Fibroblast of skin of back (primary cell): ENCODE data around the gene WDFY4.

ENCODE experiments used
- DNase-seq: peaks from one replicate; pipeline ENCODE4 v3.0.0-alpha.2; 2013

WDFY4 gene

GRCh38 chr10:48820231-48820630 is 135.6 kb downstream of the WDFY4 start:
- no peak for DNase-seq

GRCh38 chr10:48820699-48821098 is 136.0 kb downstream of the WDFY4 start:
- DNase-seq: no peak

- no peak for DNase-seq
These were observed 136.4 kb downstream of the WDFY4 start for GRCh38 chr10:48821111-48821510.

DNA sequence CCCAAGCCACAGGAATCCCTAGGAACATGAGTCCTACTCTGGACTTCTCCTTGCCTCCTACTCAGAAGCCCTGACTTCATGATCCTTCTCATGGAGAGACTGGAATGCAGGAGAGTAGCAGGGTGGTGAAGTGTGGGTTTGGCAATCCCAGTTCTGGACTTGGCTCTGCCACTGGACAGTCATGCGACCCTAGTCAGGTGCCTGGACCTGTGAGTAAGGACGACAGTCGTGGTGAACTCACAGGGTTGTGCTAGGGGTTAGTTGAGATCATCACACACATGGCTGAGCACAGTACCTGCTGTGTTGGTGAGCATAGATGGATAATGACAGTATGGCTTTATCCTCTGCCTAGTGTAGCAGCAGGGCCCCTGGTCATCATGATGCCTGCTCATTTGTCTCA is 137.0 kb downstream of the WDFY4 start:
- DNase-seq: no peak

- no peak for DNase-seq
These were observed 149.0 kb downstream of the WDFY4 start for GRCh38 chr10:48833674-48834073.

- DNase-seq: no peak
These were observed 149.7 kb downstream of the WDFY4 start for GRCh38 chr10:48834189-48834965.

DNA sequence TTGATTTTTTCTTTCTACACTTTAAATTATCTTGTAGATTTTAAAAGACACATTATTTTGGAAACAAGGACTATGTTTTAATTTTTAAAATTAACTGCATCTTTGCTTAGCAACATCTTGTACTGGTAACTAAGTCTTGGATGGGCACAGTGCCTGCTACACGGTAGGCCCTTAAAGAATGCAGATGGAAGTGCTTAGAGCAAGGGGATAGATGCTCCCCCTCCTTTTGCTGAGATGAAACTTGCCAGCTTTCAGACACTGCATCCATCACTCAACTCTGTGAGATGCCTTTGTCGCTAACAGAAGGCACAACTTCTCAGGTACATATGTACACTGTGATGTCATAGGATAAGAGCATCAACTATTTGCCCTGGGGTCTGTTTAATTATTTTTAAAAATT is 151.1 kb downstream of the WDFY4 start:
- no peak for DNase-seq

DNA sequence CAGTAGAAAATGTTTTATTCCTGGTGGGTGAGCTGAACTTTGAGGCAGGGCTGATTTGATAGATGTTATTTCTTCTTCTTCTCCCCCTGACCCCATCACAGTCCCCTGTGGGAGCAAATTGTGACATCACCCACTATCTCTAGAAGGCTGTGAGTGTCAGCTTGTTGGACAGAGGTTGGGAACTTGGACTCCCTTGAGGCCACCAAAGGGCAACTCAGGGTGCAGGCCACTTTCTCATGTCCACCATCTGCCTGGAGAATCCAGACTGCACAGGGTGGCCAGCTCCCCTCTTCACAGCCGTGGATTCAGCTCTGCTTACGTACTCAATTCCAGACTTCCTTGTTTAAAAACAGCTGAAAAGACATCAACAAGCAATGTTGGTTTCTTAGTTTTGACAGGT is 151.9 kb downstream of the WDFY4 start:
- no peak for DNase-seq

- DNase-seq: no peak
These were observed 154.2 kb downstream of the WDFY4 start for GRCh38 chr10:48838834-48839233.

DNA sequence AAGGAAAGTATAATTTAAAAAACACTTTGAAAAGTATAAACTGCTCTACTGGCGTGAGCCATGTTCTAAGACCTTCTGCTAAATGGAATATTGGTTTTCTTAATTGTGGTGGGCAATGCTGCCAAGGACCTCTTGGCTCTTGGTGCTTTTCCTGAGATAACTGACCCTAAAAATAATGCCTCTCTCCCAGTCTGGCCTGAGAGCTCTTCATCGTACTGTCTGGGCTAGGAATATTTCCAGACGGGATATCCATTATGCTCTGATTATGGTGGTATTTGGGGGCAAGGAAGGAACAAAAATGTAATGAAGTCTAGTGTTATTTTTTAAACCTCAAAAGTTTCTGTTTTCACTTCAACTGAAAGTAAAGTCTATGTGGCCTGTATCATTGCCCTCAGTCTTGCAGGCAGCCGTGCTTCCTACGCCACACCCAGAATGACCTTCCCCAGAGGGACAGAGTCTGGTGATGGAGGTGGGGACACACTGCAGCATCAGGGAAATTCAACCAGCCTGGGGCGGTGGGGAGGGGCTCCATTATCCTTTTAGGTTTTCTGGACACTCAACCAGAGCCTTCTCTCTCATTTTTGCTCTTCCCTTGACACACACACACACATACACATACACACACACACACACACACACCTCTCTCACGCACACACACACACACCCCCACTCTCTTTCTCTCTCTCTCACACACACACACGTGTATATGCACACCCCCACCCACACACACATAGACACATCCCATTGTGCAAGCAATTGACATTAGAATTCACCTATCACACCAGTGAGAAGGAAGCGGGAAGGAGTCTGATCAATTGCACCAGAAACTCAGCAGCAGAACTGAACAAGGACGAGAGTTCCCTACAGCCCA is 155.4 kb downstream of the WDFY4 start:
- no peak for DNase-seq

- DNase-seq: no peak
These were observed 157.6 kb downstream of the WDFY4 start for GRCh38 chr10:48842231-48842630.

GRCh38 chr10:48843198-48843597 is 158.5 kb downstream of the WDFY4 start:
- no peak for DNase-seq

DNA sequence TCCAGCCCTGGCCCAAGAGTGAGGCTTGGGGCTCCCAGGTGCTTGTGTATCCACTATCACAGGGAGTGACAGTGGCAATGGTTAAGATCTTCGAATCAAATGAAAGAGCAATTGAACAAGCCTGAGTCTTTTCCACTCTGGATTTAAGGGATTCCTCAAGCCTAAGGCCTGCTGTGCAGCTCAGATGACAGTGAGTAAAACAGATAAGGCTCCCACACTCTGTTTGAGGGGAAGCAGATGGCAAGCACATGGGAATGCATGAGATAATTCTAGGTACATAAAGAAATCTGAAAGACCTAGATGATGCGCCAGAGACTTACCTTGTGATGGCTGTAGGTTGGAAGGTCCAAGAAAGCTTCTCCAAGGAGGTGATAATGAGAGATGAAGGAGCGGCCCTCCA is 159.9 kb downstream of the WDFY4 start:
- no peak for DNase-seq

- DNase-seq: no peak
These were observed 160.8 kb downstream of the WDFY4 start for GRCh38 chr10:48845512-48845911.

DNA sequence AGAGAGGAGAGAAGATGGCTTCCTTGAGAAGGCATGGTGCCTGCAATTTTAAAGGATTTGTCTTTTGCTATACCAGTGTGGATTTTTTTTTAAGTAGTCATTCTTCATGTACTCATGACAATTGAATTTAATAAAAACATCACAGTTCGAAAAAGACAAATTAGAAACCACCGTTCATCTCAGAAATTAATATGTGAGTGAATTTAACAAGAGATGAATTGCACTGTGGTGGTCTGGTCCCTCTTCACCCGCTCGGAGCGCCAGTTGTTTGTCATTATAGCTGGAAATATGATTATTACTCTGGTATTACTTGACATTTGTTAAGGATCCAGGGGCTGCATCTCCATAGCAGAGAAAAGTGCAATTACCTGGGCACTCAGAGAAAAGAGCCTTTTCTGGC is 163.0 kb downstream of the WDFY4 start:
- no peak for DNase-seq

- DNase-seq: no peak
These were observed 172.2 kb downstream of the WDFY4 start for GRCh38 chr10:48856855-48857254.

DNA sequence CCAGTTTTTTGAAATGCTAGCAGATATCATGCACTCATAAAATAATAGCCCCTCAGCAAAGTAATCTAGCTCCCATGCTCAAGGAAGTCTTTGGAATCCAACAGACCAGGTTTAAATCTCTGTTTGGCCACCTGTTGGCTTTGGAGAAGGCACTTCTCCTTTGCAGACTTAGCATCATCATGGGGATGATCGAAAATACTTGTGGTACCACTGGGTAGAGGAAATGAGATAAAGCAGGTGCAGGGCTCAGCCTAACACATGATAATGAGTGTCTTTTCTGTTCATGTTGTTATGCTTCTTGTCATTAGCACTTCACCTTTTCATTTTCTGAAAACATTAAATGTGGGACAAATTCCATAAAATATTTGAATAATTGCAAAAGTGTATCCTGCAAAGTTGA is 187.6 kb downstream of the WDFY4 start:
- DNase-seq: no peak

DNA sequence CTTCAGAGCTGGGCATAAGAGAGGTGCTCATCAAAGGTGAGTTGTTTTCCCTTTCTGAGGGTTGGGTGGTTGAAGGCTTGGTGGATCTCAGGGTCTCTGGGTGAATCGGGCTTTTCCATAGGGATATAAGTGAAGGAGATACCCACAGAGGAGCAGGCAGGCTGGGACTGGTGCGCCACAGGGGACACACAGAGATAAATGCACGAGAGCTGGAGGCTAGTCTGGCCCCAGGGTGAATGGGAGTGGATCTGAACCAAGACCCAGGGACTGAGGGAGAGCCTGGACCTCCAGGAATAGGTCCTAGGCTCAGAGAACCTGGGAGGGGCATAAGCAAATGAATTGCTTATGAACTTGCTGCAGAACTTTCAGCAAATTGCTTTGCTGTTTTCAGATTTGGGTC is 193.4 kb downstream of the WDFY4 start:
- no peak for DNase-seq

GRCh38 chr10:48879451-48879850 is 194.8 kb downstream of the WDFY4 start:
- no peak for DNase-seq

GRCh38 chr10:48880016-48880705 is 195.5 kb downstream of the WDFY4 start:
- DNase-seq: no peak

- no peak for DNase-seq
These were observed 197.3 kb downstream of the WDFY4 start for GRCh38 chr10:48881937-48882336.

- DNase-seq: no peak
These were observed 198.2 kb downstream of the WDFY4 start for GRCh38 chr10:48882881-48883280.

GRCh38 chr10:48883701-48884100 is 199.0 kb downstream of the WDFY4 start:
- DNase-seq: no peak
